Testis (tissue), 2 donors: ENCODE results near the gene LDLRAD4.

Experiments used
- CTCF ChIP-seq, 3 experiments: fragments of 450-650 bp in 2 of 3; fragments of 200-600 bp in 1 of 3; sonication (generic) in 1 of 3; IDR thresholded peaks; one replicate each; pipeline ENCODE4 v1.5.1; 2016 to 2019; ENCODE audit warnings: antibody characterized with exemption in 3 of 3, mild to moderate bottlenecking in 2 of 3, moderate library complexity in 1 of 3
- POLR2A ChIP-seq: fragments of 450-650 bp; IDR thresholded peaks from one replicate; pipeline ENCODE4 v1.6.1; 2017; ENCODE audit warnings: antibody characterized with exemption, mild to moderate bottlenecking, moderate library complexity

DNA sequence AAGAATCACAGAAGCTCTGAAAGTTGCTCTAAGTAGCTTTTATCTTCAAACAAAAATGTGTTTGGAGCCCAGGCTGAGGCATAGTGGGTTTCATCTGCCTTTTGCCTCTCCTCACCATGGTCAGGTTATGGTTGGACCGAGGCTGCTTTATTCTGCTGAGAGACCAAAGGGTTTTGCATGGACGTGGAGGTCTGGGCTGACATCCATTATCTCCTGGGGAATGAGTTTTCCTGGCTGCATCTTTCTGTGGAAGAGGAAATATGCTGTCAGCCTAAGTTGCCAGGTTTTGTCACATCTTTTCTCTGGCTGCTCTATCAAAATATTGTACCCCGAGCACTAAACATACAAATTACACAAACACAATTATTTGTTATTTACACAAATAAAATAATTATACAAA is 223.2 kb downstream of the LDLRAD4 start:
- TF ChIP-seq CTCF (IDR thresholded peaks at IDR 0.05): no peak
- no peak for TF ChIP-seq POLR2A
